ENCODE results near the gene SECTM1. TPM values are rescaled to one million over a fixed set of nuclear protein-coding genes. Genes with fewer than 3 reads are reported as not detected.

SECTM1 gene
- total RNA-seq, 1 donor from 2014 or later = 6.3 TPM

DNA sequence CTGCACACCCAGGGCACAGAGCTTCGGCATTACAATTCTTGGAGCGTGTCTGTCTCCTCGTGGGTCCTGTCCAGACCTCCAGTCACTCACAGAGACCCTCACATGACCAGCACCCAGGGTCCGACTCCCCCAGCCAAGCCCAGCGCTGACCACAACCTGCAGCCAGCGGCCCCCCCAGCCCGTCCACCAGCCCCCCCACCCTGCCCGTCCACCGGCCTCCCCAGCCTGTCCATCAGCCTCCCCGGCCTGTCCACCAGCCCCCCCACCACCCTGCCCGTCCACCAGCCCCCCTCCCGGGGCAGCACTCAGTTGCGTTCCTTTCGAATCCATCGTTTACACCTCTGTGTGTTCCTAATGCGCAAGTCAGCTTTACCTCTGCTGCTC, 5.8 kb downstream of the SECTM1 start:
- ATAC-seq = no peak

DNA sequence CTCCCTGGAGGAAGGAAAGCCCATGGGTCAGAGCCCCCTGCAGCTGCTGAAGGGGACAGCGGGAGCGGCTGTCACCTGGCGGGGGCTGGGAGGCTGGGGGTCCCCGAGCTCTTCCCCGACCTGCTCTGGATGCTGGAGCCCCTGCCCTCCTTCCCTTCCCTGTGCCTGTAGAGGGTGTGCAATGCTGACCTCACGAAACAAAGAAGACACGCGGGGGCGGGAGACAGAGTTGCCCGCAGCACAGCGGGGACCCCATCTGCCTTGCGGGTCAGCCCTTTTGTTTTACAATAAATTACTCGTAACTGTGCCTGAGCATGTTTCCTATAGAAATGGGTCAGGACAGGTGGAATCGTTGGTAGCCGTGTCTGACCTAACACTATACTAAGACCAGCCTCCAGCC, 6.3 kb downstream of the SECTM1 start:
- ATAC-seq = no peak

DNA sequence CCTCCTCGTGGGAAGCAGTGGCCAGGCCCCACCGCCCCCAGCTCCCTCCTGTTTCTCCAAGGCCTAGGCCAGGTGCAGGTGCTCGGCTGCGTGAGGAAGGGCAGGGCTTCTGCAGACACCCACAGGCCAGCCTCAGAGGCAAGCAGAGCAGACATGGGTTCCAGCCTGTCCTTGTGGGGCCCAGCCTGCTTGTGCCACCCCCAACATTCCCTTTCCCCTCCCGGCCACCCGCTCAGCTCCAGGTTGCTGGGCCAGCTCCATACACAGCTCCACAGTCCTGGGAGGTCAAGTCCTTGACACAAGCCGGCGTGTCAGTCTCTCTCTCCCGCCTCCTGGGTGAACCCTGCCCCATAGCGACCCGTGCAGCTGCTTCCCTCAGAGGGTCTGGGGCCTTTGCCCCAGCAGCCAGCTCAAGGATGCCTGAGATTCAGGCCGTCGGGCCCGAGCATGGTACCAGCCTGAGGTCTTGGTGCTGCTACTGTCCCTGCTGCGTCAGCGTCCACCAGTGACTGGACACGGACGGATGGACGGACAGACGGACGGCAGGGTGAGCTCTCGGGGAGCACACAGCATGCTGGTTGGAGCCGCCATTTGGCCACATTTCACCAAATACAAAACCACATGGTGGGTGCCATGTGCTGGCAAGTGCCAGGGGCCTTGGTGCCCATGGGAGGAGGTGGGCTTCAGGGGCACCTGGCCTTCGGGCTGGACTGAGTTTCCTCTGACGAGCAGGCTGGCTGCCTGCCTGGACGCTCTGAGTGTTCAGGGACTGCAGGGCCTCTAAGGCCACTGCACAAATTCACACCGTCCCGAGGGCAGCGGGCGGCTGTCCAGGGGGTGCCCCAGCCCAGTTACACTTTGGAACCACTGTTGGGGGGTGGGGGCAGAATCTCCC, 8.0 kb downstream of the SECTM1 start:
- ATAC-seq = no peak

DNA sequence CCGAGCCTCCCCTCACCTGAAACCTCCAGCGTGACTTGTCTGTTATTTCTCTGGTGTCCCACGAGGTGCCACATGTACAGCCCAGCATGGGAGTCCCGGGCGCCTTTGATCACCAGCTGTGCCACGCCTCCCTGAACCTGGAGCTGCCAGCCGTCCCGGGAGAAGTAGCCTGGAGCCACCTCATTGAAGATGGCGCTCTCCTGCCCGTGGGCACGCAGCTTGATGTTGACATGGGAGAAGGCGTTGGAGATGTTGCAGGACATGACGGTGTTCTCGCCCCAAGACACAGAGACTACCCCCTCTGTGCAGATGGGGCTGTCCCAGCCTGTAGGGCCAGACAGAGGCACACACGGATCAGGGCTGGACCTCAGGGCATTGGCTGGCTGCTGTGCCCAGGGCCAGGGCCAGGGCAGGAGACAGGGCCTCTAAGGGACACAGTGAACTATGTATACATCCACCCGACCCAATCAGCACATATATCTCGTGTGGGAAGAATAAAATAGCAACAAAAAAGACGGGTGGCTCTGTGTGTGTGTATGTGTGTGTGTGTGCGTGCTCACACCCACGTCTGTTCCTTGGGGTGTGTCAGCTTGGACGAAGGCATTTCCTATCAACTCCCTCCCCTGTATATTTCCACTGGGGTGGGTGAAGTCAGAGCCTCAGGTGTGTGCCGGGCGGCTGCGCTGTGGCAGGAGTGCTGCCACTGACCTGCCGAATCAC, 8.8 kb downstream of the SECTM1 start:
- peak; percentile 23 for ATAC-seq

DNA sequence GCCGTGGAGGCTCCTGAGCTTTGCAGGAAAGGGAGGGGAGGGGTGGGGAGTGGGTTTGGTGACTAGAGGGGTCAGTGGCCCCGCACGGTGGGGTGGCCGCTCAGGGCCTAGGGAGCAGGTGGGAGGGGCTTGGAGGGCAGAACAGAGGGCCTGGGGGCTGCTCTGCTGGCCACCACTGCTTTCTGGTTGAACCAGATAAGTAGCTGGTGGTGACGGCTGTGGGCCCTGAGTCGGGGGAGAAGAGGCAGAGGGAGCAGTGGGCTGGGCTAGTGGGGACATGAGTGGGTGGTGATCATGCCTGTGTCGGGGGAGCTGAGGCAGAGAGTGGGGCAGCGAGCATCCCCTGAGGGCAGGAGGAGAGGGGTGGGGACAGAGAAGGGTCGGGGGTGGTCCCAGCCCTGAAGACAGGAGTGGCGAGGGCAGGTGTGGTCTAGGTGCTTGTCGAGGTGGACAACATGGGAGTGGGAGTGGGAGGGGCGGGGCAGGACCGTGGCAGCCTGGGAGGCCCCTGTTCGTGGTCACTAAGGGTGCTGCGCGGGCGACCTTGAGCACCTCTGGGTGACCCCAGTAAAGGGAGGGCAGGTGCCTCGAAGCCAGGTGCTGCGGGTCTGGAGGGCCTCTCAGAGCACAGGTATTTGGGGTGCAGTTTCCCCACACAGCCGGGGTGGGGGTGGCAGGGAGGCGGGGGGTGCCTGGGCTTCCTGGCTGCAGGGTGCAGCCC, 9.9 kb downstream of the SECTM1 start:
- ATAC-seq = no peak

DNA sequence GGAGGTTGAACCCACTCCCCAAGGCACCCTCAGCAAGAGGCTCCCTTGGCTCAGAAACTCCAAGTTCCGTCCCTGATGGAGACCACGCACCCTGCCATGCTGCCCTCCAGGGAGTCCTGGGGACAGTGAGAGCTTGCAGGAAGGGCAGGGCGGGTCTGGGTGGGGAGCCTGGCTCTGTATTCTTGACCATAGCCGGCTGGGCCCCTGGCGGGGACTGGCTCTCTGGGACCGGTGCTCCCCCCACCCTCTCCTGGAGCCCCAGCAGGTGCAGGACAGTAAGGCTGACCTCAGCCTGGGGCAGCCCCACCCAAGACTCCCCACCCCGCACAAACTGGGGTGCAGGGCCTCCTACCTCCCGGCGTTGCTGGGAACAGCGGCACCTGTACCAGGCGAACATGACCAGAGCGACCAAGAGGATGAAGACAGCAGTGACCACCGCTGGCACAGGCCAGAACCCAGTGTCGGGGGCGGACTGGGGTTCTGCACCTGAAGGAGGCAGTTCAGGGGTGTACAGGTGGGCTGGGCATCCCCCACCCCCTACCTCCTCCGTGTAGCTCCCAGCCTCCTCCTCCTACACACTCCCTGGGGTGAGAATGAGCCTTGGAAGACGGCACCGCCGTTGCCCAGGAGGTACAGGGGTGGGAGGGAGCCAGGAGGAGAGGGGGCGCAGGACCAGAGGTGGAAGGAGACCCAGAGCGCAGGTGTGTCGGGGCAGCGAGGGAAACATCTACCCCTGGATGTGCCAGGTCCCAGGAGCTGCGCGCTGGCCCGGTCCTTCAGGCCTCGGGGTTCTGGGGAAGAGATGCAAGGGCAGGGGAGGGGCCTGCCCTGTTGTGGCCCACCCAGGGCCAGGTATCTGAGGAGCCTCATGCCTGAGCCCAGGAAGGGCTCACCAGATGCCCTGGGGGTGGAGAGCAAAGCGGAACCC, 10.8 kb downstream of the SECTM1 start:
- ATAC-seq = no peak

DNA sequence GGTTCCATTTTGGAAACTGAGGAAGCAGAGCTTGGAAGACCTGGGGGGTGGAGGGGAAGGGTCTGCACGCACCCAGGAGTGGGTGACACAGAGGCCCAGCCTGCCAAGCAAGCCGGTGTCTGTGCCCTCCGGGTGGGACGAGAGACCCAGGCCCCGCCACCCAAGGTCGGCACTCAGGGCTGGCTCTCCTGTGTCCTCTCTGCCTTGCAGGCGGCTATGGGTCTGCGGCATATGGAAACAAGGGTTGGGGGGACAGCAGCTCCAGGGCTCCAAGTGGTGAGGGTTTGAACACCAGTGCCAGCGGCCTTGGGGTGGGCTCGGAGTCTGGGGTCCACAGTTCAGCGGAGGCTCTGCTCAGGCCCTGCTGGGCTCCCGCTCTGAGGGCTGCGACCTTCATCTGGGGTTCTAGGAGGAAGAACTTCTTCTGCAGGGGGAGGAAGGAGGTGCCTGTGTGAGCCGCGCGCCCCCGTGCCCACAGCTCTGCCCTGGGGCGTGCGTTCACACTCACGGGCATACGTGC, 11.6 kb downstream of the SECTM1 start:
- no peak for ATAC-seq

DNA sequence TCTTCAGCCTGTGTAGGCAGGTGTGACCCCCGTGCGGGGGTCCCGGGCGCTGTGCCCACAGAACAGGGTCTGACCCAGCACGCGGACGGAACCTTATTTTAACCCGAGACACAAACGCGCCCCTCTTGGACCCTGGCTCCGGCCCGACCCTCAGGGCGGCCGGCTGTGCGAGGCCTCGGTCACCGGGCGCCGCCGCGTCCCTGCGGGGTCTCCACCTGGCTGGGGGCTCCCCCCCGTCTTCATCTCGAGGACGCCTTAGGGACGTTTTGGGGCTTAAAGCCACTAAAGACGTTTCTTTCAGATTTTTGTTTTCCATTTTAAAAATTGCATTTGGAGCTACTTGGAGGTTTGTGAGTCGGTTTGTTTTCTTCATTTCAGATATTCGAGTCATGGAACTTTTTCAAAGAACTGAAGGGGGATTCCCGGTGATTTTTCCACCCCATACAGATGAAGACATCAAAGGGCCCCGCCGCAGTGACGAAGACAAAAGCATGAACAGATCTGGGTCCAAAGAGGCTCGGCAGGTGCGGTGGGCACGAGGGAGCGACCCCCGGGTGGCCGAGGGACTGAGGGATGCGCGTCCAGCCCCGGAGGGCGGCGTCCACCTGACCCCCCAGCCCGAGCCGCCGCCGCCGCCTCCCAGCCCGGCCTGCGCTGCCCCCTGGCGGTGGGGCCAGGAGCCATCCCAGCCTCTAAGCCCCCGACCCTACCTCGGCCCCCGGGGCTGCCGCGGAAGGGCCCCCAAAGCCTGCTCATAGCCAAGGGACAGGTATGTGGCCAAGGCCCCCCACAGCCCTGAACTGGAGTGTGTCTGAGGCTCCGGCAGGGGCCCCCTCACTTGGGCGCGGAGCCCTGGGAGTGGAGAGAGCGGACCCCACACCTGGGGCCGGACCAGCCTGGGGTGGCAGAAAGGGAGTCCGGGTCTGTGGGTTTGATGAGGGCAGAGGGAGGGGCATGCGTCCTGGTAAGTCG, 12.3 kb downstream of the SECTM1 start:
- peak; percentile 35 for ATAC-seq

DNA sequence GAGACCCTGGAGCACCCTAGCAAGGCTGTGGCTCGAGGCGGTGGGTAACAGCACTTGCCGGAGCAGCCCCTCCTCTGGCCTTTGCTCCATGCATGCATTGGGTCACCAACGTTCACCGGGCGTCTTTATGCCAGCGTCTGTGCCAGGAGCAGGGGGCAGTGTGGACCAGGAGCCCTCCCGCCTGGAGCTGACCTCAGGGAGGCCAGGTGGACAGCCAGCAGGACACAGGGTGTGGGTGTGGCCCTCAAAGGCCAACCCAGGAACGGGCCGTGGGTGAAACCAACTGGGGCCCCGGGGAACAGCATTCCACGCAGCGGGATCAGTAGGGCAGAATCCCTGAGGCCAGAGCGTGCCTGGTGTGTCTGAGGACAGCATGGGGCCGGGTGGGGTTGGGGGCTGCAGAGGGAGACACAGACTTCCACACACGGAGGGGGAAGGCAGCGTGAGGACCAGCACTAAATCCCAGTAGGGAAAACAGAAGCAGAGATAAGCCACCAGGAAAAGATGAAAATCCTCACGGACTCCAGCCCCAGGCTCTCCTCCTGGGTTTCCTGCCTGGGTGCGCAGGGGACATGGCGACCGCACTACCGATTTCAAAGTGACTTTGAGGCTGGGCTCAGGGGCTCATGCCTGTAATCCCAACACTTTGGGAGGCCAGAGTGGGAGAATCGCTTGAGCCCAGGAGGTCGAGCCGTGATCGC, 13.3 kb downstream of the SECTM1 start:
- no peak for ATAC-seq

DNA sequence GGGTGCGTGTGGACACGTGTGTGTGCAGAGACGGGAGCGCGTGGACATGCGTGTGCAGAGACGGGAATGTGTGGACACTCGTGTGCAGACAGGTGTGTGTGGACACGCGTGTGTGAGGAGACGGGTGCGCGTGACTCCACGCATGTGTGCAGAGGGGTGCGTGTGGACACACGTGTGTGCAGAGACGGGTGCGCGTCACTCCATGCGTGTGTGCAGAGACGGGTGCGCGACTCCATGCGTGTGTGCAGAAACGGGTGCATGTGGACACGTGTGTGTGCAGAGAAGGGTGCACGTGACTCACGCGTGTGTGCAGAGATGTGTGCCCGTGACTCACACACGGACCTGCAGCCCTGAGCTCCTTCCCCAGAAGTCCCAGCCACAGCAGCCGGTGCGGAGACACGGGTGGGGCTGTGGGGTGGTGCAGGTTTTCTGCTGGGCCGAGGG, 13.9 kb downstream of the SECTM1 start:
- ATAC-seq = no peak

DNA sequence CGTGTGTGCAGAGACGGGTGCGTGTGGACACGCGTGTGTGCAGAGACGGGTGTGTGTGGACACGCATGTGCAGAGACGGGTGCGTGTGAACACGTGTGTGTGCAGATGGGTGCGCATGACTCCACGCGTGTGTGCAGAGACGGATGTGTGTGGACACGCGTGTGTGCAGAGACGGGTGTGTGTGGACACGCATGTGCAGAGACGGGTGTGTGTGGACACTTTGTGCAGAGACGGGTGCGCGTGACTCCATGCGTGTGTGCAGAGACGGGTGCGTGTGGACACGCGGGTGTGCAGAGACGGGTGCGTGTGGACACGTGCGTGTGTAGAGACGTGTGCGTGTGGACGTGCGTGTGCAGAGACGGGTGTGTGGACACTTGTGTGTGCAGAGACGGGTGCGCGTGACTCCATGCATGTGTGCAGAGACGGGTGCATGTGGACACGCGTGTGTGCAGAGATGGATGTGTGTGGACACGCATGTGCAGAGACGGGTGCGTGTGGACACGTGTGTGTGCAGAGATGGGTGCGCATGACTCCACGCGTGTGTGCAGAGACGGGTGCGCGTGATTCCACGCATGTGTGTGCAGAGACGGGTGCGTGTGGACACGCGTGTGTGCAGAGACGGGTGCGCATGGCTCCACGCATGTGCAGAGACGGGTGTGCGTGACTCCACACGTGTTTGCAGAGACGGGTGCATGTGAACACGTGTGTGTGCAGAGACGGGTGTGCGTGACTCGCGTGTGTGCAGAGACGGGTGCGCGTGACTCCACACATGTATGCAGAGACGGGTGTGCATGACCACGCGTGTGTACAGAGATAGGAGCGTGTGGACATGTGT, 14.6 kb downstream of the SECTM1 start:
- no peak for ATAC-seq

DNA sequence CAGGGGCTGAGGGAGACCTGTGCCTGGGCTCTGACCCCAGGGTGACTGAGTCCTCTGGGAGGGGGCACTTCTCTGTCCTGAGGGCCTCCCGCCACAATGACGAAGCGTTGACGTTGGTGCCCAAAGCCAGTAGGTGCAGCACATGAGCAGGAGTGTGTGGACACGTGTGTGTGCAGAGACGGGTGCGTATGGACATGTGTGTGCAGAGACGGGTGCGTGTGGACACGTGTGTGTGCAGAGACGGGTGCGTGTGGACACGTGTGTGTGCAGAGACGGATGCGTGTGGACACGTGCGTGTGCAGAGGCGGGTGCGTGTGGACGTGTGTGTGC, 15.4 kb downstream of the SECTM1 start:
- ATAC-seq = no peak

DNA sequence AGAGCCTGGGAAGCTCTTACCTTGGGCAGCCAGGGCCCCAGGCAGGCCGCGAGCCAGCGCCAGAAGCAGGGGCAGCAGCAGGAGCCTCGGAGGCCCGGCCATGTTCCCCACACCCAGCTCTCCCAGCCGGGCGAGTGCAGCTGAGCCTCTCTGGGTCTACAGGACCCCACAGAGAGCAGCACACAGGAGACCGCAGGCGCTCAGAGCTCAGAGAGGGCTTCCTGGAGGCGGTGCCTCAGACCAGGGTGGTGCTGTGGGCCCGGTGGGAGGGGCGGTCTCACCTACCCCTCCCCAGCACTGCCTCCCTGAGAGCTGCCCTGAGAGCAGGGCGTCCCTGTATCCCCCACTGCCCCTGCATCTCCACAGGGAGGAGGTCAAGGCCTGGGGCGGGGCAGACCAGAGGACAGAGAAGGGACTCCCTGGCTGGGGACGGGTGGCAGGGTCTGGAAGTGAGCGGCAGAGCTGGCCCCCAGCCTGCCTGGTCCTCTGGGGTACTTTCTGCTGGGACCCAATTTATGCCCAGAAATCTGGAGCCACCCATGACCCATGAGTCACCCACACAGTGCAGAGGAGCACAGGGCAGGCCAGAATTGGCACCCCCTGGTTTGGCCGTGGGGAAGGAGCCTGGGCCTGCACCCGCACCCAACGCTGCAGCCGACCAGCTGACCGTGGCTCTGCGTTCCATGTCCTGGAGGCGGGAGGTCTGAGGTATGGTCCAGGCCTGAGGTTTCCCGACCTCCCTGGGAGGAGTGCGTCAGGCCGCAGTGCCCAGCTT, 16.0 kb downstream of the SECTM1 start, which contains the start of gene CD7:
TSS of gene CD7 (minus strand) at position 215 of the 775 bp plus-strand sequence. CDS start at position 102, 113 bp downstream.
- ATAC-seq = no peak

DNA sequence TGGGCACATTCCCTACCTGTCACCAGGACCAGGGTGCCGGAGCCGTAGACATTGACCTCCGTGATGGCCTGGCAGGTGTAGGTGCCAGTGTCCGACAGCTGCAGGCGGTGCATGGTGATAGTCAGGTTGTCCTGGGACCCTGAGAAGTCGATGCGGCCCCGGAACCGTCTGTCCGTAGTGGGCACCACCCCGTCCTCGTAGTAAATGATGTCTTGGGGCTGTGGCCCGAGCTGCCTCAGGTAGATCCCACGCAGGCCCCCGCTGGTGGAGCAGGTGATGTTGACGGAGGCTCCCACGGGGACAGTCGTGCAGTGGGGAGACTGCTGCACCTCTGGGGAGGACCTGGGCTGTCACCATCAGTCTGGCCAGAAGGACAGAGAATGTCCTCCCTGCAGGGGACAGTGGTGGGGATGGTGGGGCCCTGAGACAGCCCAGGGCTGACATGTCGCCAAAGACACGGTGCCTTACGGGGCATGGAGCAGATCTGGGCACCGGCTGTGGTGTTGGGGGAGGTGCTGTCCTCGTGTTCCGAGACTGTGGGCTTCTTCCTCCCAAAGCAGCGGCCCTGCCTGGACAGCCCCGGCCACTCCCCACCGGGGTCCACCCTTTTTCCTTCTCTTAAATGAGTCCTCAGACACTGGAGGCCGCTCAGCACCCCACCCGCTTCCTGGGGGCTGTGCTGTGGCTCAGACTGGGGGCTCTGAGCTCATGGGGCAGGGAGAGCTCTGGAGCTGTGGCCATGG, 16.7 kb downstream of the SECTM1 start:
- ATAC-seq = no peak

DNA sequence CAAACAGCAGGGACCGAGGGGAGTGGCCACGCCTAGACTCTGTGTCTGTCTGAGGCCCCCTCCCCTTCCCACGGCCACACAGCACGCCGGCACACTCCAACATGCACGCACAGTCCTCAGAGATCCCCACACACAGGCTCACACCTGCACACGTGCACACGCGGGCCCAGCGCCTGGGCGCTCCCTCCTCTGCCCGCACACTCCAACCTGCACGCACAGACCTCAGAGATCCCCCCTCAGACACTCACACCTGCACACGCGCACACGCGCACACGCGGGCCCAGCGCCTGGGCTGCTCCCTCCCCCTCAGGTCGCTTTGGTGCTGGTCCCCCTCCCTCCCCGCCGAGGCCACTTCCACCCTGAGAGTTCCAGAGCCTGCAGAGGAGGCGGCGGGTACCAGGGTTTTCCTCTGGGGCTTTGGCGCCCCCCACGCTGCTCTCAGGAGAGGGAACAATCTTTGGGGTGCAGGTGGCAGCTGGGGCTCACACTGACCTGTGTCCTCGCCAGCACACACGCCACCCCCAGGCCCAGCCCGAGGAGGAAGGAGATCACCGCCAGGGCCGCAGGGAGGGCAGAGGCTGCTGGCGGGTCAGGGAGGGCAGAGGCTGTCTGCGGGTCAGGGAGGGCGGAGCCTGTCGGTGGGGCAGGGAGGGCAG, 17.7 kb downstream of the SECTM1 start:
- peak; percentile 7 for ATAC-seq

DNA sequence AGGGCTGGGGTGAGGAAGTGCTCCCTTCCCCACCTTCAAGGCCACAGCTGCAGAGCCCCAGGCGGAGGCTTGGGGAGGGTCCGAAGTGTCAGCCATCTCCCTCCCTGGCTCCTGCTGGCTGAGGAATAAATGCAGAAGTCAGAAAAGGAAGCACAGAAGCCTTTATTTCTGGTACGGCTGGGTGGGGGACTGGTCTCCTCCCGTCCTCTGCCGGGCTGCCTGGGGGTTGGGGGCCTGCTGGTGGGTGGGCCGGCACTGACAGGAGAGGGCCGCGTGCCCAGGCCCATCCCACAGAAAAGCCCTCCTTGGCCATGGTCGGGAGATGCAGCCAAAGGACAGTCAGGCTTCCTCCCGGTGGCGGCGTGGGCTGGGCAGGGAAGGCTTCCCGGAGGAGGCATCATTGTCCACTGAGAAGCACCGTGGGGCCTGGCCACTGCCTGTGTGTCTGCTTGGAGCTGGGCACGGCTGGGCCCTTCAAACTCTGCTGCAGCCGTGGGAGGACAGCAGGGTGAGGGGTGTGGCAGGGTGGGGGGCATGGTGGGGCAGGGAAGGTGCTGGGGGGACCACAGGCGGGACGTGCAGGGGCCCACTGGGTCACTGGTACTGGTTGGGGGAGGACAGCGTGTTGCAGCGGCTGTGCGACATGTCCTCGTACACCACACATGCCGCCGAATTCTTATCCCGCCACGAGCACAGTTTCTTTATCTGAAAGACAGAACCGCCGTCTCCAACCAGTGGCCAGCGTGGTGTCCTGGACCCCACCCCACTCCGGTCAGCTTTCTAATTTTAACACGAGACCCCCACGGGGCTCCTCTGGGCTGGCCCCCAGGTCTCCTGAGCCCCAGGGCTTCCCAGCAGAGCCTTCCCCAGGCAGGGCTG, 18.6 kb downstream of the SECTM1 start:
- ATAC-seq = peak; percentile 3
